HepG2 (cell line): ENCODE measurements around the gene THAP10. TPM values are rescaled to one million over a fixed set of nuclear protein-coding genes. Genes with fewer than 3 reads are reported as not detected.
A peak's percentile ranks its signal among the peaks of the same experiment; 100 is the strongest.

ENCODE experiments used
- ATAC-seq: fragments of 200-7000 bp; cut with Tn5 transposase; 3 replicates; pipeline ENCODE4 v1.9.1; 2020; ENCODE audit warnings: mild to moderate bottlenecking, moderate library complexity
- BruUV-seq: library from RNA; stranded (reverse); fragments of 400-500 nt; replicated peaks from 2 replicates; lab custom pipeline; 2021; lab: Mats Ljungman, UMichigan
- CTCF ChIA-PET: fragments of 300-600 bp; formaldehyde crosslinking; extraction: SDS; loops from one replicate; lab custom pipeline; 2021; ENCODE audit warnings: low total read pairs, inconsistent platforms, low intra/inter-chr PET ratio; lab: Yijun Ruan, JAX
- POLR2A ChIA-PET: fragments of 350-600 bp; sonication (Branson Sonifier 250); formaldehyde crosslinking; loops from one replicate; lab custom pipeline; 2020; ENCODE audit warnings: antibody characterized with exemption, inconsistent platforms; lab: Yijun Ruan, JAX
- DNase-seq: peaks from one replicate; pipeline ENCODE4 v3.0.0-alpha.2; 2015; ENCODE audit warnings: low spot score
- FAIRE-seq: peaks from 3 replicates; lab custom pipeline; 2011; peaks lifted over from hg19 to GRCh38; lab: Jason Lieb, UNC
- H2AFZ ChIP-seq: one replicate; pipeline ENCODE4 v1.6.1; 2011; ENCODE audit warnings: low read length, inconsistent platforms
- H3K27ac ChIP-seq: fragments of 300-600 bp; 3 replicates; pipeline ENCODE4 v1.8.0; 2011; ENCODE audit warnings: mixed run types, mild to moderate bottlenecking, mixed read lengths, low read length, inconsistent platforms; ENCODE audit not compliant: insufficient read depth; ENCODE audit errors: extremely low read length
- H3K27me3 ChIP-seq, 2 experiments: fragments of 200-600 bp in 1 of 2; 2 replicates in 1 of 2; 3 replicates in 1 of 2; pipeline versions ENCODE4 v1.6.0 to v1.8.0; 2011; ENCODE audit warnings: low read length in 2 of 2, mild to moderate bottlenecking in 2 of 2, moderate library complexity in 2 of 2, inconsistent platforms in 1 of 2; ENCODE audit not compliant: insufficient read depth in 2 of 2, control insufficient read depth in 1 of 2
- H3K36me3 ChIP-seq, 2 experiments: fragments of 200-600 bp in 1 of 2; replicated peaks in 1 of 2; 2 replicates in 1 of 2; 3 replicates in 1 of 2; pipeline versions ENCODE4 v1.5.1 to v1.8.0; 2011; ENCODE audit warnings: low read length in 2 of 2, inconsistent platforms in 1 of 2; ENCODE audit not compliant: insufficient read depth in 2 of 2, control insufficient read depth in 1 of 2
- H3K4me1 ChIP-seq: 2 replicates; pipeline ENCODE4 v1.5.1; 2012; ENCODE audit warnings: low read length, inconsistent platforms; ENCODE audit not compliant: insufficient read depth
- H3K4me2 ChIP-seq: 2 replicates; pipeline ENCODE4 v1.6.0; 2011; ENCODE audit warnings: low read depth, low read length, inconsistent platforms
- H3K4me3 ChIP-seq, 3 experiments: fragments of 200-600 bp in 1 of 3; sonication (generic), shearing (Covaris generic) in 1 of 3; replicated peaks in 1 of 3; 2 replicates each; pipeline ENCODE4 v1.5.1; 2011 to 2016; ENCODE audit warnings: low read length in 3 of 3, inconsistent platforms in 2 of 3, low read depth in 2 of 3, mild to moderate bottlenecking in 2 of 3, control low read depth in 1 of 3, mixed read lengths in 1 of 3; ENCODE audit not compliant: insufficient read depth in 1 of 3
- H3K79me2 ChIP-seq: one replicate; pipeline ENCODE4 v1.6.1; 2011; ENCODE audit warnings: low read length, inconsistent platforms; ENCODE audit not compliant: insufficient read depth
- H3K9ac ChIP-seq: 2 replicates; pipeline ENCODE4 v1.6.0; 2011; ENCODE audit warnings: mild to moderate bottlenecking, low read depth, low read length, inconsistent platforms; ENCODE audit not compliant: insufficient read depth
- H3K9me3 ChIP-seq: 2 replicates; pipeline ENCODE4 v1.5.1; 2012; ENCODE audit warnings: mild to moderate bottlenecking, low read length
- H4K20me1 ChIP-seq: 2 replicates; pipeline ENCODE4 v1.6.0; 2011; ENCODE audit warnings: inconsistent platforms, mild to moderate bottlenecking, low read length, moderate library complexity; ENCODE audit not compliant: insufficient read depth
- ATM ChIP-seq: fragments of 450-650 bp; IDR thresholded peaks from 2 replicates; pipeline ENCODE4 v1.7.1; 2017; ENCODE audit warnings: mild to moderate bottlenecking, borderline replicate concordance
- FLYWCH1 ChIP-seq: sonication (generic); formaldehyde crosslinking; IDR thresholded peaks from 2 replicates; pipeline ENCODE4 v1.8.1; 2023; ENCODE audit warnings: mild to moderate bottlenecking, missing genetic modification reagents
- GTF2F1 ChIP-seq: fragments of 150-350 bp; IDR thresholded peaks from 2 replicates; pipeline ENCODE4 v1.6.1; 2014; ENCODE audit warnings: low read length
- HIC2 ChIP-seq: sonication (generic); formaldehyde crosslinking; IDR thresholded peaks from 2 replicates; pipeline ENCODE4 v1.9.0; 2022; ENCODE audit warnings: low read depth, missing genetic modification reagents
- HOXA3 ChIP-seq: sonication (generic); formaldehyde crosslinking; IDR thresholded peaks from 2 replicates; pipeline ENCODE4 v1.5.0; 2020; ENCODE audit warnings: missing genetic modification reagents
- KDM5A ChIP-seq: fragments of 200-600 bp; sonication (generic); IDR thresholded peaks from 2 replicates; pipeline ENCODE4 v1.7.0; 2018; ENCODE audit warnings: antibody characterized with exemption, mild to moderate bottlenecking, low read length, borderline replicate concordance
- MAX ChIP-seq: IDR thresholded peaks from 2 replicates; pipeline ENCODE4 v1.6.1; 2012; ENCODE audit warnings: inconsistent platforms
- NFYC ChIP-seq: IDR thresholded peaks from 2 replicates; pipeline ENCODE4 v1.6.1; 2016; ENCODE audit warnings: missing genetic modification reagents, missing compliant biosample characterization
- TAF15 ChIP-seq: fragments of 200-400 bp; formaldehyde crosslinking; IDR thresholded peaks from one replicate; pipeline ENCODE4 v1.6.1; 2018; ENCODE audit warnings: mild to moderate bottlenecking, low read depth, low read length; ENCODE audit not compliant: poor library complexity, severe bottlenecking
- ZBTB40 ChIP-seq, 2 experiments: fragments of 450-650 bp in 1 of 2; sonication (generic) in 1 of 2; formaldehyde crosslinking in 1 of 2; IDR thresholded peaks; 2 replicates each; pipeline versions ENCODE4 v1.6.1 to v1.8.0; 2016 to 2022; ENCODE audit warnings: antibody characterized with exemption in 1 of 2, mild to moderate bottlenecking in 1 of 2, missing genetic modification reagents in 1 of 2
- ZNF44 ChIP-seq: sonication (generic); formaldehyde crosslinking; IDR thresholded peaks from 2 replicates; pipeline ENCODE4 v1.5.1; 2020; ENCODE audit warnings: mild to moderate bottlenecking, missing genetic modification reagents
- ZNF883 ChIP-seq: sonication (generic); formaldehyde crosslinking; IDR thresholded peaks from 2 replicates; pipeline ENCODE4 v1.5.1; 2020; ENCODE audit warnings: mild to moderate bottlenecking, missing genetic modification reagents; ENCODE audit errors: not compliant biosample characterization
- WGBS: methylation state at CpG from one replicate; pipeline ENCODE4 v1.1.6; 2017; ENCODE audit warnings: low lambda C conversion rate; 5-methylcytosine and 5-hydroxymethylcytosine counted together
- in situ Hi-C: cut with HindIII; loops from 2 replicates; pipeline ENCODE4 v1.10.0; 2017; ENCODE audit warnings: low pct_unique_long_range_greater_than_20kb; ENCODE audit not compliant: extremely low pct_ligation_motif_present
- intact Hi-C: fragments of 100-400 bp; cut with micrococcal nuclease; formaldehyde crosslinking; loops from one replicate; pipeline ENCODE4 v1.10.0; 2022; ENCODE audit not compliant: unreplicated experiment
- polyA plus RNA-seq, 8 experiments: library from polyadenylated mRNA; depleted of rRNA in 3 of 8; stranded (reverse) in 7 of 8; unstranded in 1 of 8; fragments of >200 nt; fragmentation: Illumina TruSeq in 4 of 8; extraction: Trizol in 4 of 8; gene quantifications; 2 replicates each; pipeline versions ENCODE4 v1.2.1 to v1.2.3, GENCODE V29; 2011 to 2016; ENCODE audit warnings: low read depth in 4 of 8, missing spikeins in 1 of 8, mixed read lengths in 1 of 8; ENCODE audit not compliant: insufficient read depth in 1 of 8
- total RNA-seq, 5 experiments: library from RNA; depleted of rRNA; stranded (reverse); fragments of >200 nt; fragmentation: Illumina TruSeq; extraction: Trizol; gene quantifications; 2 replicates each; pipeline ENCODE4 v1.2.3, GENCODE V29; 2016; ENCODE audit warnings: low read depth in 1 of 5

Gene THAP10
- total and polyA plus RNA-seq, 2 of the 13 experiments (the other 11 are each of a cell fraction or from before 2014, with no cell fraction given), result 0.64 to 0.69 TPM

- in situ Hi-C loops, result no loop called here
- Histone ChIP-seq H3K4me1 (no peaks in the 10 kb centered on the region), H3K27ac (no peak overlapping the region), H3K4me3 (no peak overlapping the region), H2AFZ (no peak overlapping the region), H3K9ac (no peak overlapping the region), H3K79me2 (no peaks in the 10 kb centered on the region), H3K36me3 (no peaks in the 10 kb centered on the region), H3K4me2 (no peak overlapping the region), H3K9me3 (peaks cover 25% of the 10 kb centered on the region), H3K27me3 (no peaks in the 10 kb centered on the region; a peak in 1 of 5 replicates), H4K20me1 (no peaks in the 10 kb centered on the region)
- whole genome bisulfite sequencing, result 51% methylated on average over 5 of the region's 5 CpGs
- BruUV-seq, result no TSS peak
- ATAC-seq (no peak), FAIRE-seq (no peak), DNase-seq (no peak)
- intact Hi-C loops, result no loop called here
- ChIA-PET CTCF (no interaction called here), POLR2A (no interaction called here)
- TF ChIP-seq ATM (no peak), MAX (no peak), GTF2F1 (no peak), TAF15 (no peak), HIC2 (no peak), ZNF883 (no peak), KDM5A (peak; percentile 48; the same call in 1 of the 2 replicates), HOXA3 (CRISPR knock-in tag) (no peak), ZBTB40 (IDR thresholded peaks at IDR 0.05) (no peak), ZBTB40 (CRISPR knock-in tag; IDR thresholded peaks at IDR 0.05) (no peak), FLYWCH1 (CRISPR knock-in tag) (no peak), ZNF44 (CRISPR knock-in tag) (no peak), NFYC (CRISPR knock-in tag) (no peak)
Measured at GRCh38 chr15:70907784-70908471, 15.7 kb upstream of the THAP10 start.
